GM18951 (cell line): Measurements from ENCODE around the gene PIAS4.

Source experiments
- POLR2A ChIP-seq: IDR thresholded peaks from 4 replicates; pipeline ENCODE4 v1.6.1; 2011; ENCODE audit warnings: mild to moderate bottlenecking; ENCODE audit not compliant: insufficient read length, insufficient read depth; ENCODE audit errors: extremely low read depth
- in situ Hi-C: fragments of 300-500 bp; cut with MboI; formaldehyde crosslinking; loops from one replicate; pipeline ENCODE4 v1.12.0; 2022; ENCODE audit warnings: low sequenced_read_pairs, mixed read lengths, inconsistent platforms; ENCODE audit not compliant: unreplicated experiment

Gene PIAS4

DNA sequence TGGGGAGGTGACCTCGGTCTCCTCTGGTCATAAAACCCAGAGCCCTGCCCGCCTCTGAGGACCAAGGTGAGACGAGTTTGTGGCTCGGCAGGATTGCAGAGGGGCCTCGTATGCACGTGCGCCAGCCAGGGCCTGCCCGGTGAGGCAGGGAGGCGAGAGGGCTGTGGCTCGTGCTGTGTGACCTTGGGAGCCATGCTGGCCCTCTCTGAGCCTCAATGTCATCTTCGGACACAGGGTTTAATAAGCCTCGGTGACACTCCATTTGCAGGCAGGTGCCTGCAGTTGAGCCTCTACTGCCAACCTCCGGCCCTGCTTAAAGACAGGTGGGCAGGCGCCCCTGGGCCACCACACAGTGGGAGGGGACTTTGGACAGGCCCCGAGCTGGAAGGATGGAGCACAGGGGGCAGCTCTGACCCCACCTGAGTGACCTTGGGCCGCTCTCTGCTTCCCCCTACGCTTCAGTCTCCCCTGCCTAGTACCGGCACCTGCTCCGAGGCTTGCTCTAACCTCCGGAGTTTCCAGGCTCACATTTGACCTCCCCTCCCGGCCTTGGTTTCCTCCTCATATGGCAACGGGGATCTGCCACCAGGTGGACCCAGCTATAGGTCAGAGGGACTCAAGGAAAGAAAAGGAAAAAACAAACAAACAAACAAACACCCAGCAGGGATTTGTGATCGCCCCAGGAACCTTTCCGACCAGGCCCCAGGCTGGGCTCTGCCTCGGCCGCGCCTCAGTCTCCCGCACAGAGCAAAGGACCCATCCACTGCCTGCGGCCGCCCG is 56.0 kb downstream of the PIAS4 start:
- in situ Hi-C loops = no loop called here
- TF ChIP-seq POLR2A = no peak

DNA sequence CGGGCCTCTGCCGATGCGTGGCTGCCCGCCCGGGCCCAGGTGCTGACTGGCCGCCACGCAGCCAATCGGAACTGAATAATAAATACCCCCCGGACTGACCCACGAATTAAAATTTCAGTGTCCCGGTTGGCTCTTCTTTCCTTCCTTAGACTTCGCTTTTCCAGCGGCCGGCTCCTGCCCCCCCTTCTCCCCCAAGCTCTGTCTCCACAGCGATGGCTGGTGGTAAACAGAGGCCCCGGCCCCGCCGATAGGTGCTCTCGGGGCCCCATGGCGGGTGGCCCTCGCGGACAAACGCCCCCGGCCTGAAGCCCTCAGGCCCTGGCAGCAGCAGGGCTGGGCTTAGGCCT is 56.6 kb downstream of the PIAS4 start:
- TF ChIP-seq POLR2A = no peak
- in situ Hi-C loops = no loop called here

DNA sequence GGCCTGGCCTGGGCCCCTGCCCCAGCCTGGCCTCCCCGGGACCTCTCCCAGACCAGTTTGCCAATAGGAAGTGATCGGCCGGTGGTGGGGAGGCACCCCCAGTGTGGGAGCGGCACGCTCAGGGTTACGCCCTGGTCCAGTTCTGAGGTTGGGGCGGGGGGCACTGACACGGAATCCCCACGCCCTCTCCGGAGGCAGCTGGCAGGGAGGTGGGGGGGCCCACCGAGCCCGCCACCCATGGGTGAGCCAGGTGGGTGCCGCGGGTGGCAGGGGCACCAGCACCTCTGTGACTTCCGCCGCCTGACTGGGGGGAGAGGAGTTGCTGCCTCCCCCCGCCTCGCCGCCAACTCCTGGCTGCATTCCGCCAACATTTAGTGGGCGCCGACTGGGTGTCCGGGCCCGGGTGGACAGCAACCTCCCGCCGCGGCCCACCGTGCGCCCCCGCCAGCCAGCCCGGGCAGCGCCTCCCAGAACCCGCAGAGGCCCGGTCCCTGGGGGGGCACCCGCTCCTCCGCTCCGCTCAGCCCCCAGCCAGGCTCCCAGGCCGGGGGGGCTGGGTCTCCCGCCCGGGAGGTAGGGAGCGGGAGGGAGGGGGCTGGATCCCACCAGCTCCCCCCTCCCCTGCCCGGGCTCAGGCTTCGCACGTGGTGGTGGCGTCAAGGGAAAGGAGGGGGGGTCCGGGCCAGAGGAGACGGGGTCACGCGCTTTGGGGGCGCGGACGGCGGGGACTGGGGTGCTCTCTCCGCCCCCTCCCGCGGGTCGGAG is 57.1 kb downstream of the PIAS4 start:
- TF ChIP-seq POLR2A = no peak
- in situ Hi-C loops = no loop called here

DNA sequence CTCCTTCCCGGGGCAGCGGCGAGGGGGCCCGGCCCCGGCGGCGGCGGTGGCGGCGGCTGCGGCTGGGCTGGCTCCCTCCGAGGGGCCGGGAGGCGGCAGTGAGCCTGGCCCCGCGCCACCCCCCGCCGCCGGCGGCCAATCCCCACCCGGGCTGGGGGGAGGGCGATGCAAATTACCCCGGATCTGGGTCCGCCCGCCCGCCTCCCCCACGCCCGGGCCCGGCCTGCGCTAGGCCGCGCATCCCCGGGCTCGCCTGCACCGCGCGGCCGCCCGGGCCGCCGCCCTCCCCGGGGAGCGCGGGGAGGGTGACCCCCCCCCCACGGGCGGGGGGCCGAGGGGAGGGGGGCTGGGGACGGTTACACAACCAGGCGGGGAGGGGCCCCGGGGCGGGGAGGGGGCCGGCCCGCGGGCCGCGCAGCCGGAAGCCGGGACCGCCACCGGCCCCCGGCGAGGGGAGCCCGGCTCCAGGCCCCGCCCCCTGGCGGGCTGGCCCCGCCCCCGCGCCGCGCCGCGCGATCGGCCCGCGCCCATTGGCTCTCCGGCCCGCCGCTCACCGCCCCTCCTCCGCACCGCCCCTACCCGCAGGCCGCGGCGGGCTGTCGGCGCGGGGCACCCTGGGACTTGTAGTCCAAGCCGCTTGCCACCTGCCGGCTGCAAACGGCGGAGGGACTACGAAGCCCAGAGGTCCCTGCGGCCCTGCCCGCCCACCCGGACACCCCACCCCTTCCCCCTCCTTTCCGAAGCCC is 58.1 kb downstream of the PIAS4 start:
- in situ Hi-C loops = no loop called here
- peak; percentile 54 for TF ChIP-seq POLR2A

DNA sequence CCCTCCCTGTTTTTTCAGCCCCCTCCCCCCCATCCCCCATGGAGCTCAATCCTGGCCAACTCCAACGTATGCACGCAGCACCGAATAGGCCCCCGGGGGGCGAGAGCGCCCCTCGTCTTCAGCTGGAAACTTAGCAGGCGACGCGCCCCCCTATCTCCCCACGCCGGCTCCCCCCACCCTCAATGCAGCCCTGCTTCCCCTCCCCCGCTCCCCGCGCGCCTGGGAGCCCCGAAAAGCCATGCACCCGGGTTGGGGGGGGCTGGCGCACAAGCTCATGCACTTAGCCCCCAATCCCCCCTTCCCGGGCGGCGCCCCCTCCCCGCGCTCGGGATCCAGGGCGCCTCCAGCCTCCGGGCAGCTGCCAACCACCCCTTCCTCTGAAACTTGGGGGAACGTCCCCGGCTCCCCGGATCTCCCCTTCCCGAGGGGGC is 58.7 kb downstream of the PIAS4 start:
- in situ Hi-C loops = no loop called here
- no peak for TF ChIP-seq POLR2A

DNA sequence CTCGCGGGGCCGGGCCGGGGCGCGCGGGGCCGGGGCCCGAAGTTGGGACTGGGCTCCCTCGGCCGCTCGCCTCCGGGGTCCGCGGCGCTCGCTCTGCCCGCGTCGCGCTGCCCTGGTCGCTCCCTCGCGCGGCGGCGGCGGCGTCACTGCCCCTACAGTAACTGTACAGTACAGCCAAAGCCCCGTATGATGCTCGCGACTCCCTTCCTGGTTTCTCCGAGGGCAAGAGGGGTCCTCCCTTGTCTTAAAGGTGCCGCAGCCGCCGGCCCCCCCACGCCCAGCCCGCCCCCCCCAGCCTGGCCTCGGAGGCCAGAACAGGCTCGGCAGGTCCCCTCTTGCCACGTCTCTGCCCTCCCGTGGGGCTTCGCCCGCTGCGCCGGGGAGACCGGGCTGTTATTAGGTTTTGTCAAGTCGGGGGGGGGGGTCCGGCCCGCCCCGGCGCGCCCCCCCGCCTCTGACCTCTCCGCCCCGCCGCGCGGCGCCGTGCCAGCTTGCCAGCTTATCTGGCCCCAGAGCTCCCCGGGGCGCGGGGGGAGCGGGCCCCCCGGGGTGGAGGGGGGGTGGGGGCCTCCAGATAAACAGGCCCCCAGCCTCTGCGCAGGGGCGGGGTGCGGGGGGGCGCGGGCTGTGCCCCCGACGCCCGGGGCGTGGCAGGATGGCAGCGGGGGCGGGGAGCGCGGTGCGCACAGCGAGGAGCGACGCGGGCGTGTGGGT is 59.3 kb downstream of the PIAS4 start, which contains the start of gene ZBTB7A:
Gene ZBTB7A (minus strand): TSS at position 218 of the 714 bp plus-strand sequence. CDS start 11,667 bp downstream, outside the sequence.
- in situ Hi-C loops = no loop called here
- peak; percentile 60 for TF ChIP-seq POLR2A

DNA sequence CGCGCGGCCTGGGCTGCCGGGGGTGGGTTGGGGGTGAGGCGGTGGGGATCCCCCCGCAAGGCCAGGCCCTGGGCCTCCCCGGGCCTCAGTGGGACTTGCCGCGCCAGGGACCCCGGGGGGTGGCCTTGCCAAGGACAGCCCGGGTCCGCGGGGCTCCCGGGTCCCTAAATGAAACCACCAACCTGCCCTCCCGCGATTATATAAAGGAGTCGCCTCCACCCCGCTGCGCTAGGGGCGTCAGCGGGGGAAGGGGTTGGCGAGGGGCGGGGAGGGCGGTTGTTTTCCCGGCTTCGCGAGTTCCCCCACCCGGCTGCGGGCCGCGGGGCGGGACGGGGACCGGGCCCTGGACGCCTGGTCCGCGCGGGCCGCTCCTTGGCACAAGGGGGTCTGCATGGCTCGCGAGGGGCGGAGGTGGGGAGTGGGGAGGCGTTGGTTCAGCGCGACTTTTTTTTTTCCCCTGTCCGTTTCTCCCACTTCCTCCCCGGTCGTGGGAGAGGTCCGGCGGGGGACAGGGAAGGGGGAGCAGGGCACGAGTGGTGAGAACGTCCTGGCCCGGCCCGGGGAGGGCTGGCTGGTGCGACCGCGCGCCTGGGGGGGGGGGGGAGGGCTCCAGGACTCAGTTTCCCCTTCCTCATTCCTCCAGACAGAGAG is 60.0 kb downstream of the PIAS4 start:
- in situ Hi-C loops = no loop called here
- peak; percentile 6 for TF ChIP-seq POLR2A

DNA sequence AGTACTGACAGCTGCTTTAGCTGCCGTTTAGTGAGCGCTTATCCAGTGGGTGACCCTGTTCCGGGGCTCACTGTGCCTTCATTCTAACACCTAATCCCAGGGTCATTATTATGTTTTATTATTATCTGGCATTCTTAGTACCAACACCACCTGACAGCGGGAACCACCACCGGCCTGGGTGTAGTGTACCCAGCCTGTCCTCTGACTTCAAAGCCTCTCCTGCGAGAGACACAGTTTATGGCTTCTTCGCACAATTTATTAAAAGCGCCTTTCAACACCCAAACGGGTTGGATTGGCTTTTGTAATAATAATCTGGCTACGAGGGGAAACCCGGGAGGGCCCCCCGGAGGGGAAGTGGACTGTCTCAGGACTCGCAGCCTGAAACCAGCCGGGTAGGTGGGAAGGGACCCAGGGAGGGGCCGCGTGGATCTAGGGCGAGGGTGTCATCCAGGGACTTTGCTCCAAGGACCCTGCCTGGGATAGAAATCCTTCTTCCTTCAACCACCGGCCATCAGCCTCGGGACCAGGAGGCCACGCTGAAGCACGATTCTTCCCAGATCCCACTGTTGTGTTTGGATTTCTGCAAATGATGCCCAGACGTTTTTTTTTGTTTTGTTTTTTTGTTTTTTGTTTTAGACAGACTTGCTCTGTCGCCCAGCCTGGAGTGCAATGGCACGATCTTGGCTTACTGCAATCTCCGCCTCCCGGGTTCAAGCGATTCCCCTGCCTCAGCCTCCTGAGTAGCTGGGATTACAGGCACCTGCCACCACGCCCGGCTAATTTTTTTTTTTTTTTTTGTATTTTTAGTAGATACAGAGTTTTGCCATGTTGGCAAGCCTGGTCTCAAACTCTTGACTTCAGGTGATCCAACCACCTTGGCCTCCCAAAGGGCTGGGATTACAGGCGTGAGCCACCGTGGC is 60.8 kb downstream of the PIAS4 start:
- in situ Hi-C loops = no loop called here
- TF ChIP-seq POLR2A = no peak

DNA sequence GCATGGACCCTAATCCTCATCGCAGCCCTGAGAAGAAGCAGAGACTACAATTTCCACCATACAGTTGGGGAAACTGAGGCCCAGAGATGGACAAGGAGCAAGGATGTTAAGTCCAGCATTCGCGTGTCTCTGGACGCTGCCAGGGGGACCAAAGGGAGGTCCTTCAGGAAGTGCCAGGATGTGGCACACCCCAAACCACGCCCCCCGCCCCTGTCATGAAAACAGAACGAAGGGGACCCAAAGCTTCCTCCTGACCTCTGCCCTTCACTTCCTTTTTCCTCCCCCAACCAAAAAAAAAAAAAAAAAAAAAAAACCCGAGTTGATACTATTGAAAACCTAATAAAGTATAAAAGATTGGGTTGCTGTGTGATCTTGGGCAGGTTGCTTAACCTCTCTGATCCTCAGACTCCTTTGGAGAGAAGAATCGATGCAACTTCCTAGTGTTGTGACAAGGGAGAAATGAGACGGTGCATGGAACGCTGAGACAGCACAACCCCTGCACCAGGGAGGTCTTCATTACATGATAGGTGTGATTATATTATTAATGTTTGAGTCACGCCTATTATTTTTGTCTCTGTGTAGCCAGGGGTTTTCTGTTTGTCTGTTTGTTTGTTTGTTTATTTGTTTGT is 61.9 kb downstream of the PIAS4 start:
- in situ Hi-C loops = no loop called here
- TF ChIP-seq POLR2A = no peak

DNA sequence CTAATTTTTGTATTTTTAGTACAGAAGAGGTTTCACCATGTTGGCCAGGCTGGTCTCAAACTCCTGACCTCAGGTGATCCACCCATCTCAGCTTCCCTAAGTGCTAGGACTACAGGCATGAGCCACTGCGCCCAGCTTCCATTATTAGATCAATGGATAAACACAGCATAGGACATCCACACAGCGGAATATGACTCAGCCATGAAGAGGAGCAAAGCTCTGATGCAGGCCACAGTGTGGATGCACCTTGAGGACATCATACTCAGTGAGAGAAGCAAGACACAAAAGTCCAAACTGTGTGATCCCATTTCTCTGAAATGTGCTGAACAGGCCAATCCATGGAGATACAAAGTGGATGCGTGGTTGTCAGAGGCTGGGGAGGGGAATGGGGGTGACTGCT is 64.1 kb downstream of the PIAS4 start:
- no peak for TF ChIP-seq POLR2A
- in situ Hi-C loops = no loop called here

DNA sequence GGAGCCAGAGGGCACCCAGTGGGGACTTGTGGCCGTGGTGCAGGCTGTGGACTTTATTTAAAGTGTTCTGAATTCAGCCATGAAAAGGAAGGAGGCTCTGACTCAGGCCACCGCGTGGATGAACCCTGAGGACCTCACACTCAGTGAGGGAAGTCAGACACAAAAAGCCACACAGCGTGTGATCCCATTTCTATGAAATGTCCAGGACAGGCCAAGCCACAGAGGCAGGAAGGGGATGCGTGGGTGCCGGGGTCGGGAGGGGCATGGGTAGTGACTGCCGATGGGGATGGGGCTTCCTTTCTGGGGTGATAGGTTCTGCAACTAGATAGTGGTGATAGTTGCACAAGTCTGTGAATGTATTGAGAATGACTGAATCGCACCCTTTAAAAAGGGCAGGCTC is 67.8 kb downstream of the PIAS4 start:
- TF ChIP-seq POLR2A = no peak
- in situ Hi-C loops = no loop called here
